Measurements from ENCODE around the gene PRDM15. TPM values are rescaled to one million over a fixed set of nuclear protein-coding genes. Genes with fewer than 3 reads are reported as not detected.

Gene PRDM15
- total RNA-seq, 1 experiment from 2014 or later, result 9.9 TPM

DNA sequence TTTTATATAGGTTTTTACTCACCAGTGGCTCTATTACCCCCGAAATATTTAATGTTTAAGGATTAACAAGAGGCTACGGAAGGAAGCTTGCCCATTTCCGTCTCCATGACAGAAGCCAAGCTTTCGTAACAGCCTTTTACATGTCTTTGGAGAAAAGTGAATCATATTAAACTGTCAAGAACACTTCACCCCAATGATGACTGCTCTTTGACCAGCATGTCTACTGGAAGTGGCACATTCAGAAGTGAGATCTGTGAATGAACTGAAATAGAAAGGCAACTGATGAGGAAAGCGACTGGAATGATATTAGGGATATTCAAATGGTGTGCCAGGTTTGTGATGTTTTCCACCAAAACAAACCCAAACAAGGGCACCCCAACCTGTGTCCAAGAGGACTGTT is 8.5 kb upstream of the PRDM15 start:
- no peak overlapping the region for H3K18ac ChIP-seq (ENCODE audit: insufficient read length, low read depth, low read length)

More for the DNA sequence above, 8.5 kb upstream of the PRDM15 start:
- H3K9me3 ChIP-seq (ENCODE audit: control insufficient read depth, low read depth, low read length), result no peaks in the 10 kb centered on the region
- no peak overlapping the region for H2AK5ac ChIP-seq (ENCODE audit: insufficient read length, low read length)
- no peak overlapping the region for H2BK15ac ChIP-seq (ENCODE audit: low read depth, low read length)
- H3T11ph ChIP-seq (ENCODE audit: low read length), result no peak overlapping the region
- H2AFZ ChIP-seq (ENCODE audit: low read length), result no peak overlapping the region
- no peak overlapping the region for H2BK20ac ChIP-seq (ENCODE audit: low read depth, low read length, poor library complexity, severe bottlenecking)
- no peaks in the 10 kb centered on the region for H3K27me3 ChIP-seq (ENCODE audit: insufficient read depth, low read length)
- H3K9me3 Mint-ChIP-seq, result no peaks in the 10 kb centered on the region
- H4K20me1 ChIP-seq (ENCODE audit: control insufficient read depth, insufficient read depth, insufficient read length), result no peaks in the 10 kb centered on the region
- H3K23ac ChIP-seq (ENCODE audit: insufficient read length, low read depth, low read length), result no peak overlapping the region
- no peak overlapping the region for H3K4me3 Mint-ChIP-seq
- no peak overlapping the region for H2BK120ac ChIP-seq (ENCODE audit: low read depth, low read length, poor library complexity, severe bottlenecking)
- H3K79me1 ChIP-seq (ENCODE audit: insufficient read depth, low read depth, low read length, poor library complexity, severe bottlenecking), result no peaks in the 10 kb centered on the region
- H2BK5ac ChIP-seq (ENCODE audit: insufficient read length, low read length), result no peak overlapping the region
- H3K23me2 ChIP-seq (ENCODE audit: insufficient read length, low read depth, low read length, poor library complexity, severe bottlenecking), result no peaks in the 10 kb centered on the region
- no peak overlapping the region for H3K27ac ChIP-seq (ENCODE audit: insufficient read length, low read depth, low read length)
- no peak overlapping the region for H3K9ac ChIP-seq (ENCODE audit: extremely low read depth, insufficient read length, low read length)
- H3K36me3 Mint-ChIP-seq (ENCODE audit: insufficient read depth in 1 of 3, low read depth in 3 of 3), result no peaks in the 10 kb centered on the region
- H3K4me1 Mint-ChIP-seq, result peaks cover 17 to 18% of the 10 kb centered on the region in 2 experiments
- no peak for DNase-seq
- H3K56ac ChIP-seq (ENCODE audit: insufficient read length, low read depth, low read length), result no peak overlapping the region
- H4K91ac ChIP-seq (ENCODE audit: insufficient read length, low read depth, low read length), result no peak overlapping the region
- TF ChIP-seq, protein P1, sequence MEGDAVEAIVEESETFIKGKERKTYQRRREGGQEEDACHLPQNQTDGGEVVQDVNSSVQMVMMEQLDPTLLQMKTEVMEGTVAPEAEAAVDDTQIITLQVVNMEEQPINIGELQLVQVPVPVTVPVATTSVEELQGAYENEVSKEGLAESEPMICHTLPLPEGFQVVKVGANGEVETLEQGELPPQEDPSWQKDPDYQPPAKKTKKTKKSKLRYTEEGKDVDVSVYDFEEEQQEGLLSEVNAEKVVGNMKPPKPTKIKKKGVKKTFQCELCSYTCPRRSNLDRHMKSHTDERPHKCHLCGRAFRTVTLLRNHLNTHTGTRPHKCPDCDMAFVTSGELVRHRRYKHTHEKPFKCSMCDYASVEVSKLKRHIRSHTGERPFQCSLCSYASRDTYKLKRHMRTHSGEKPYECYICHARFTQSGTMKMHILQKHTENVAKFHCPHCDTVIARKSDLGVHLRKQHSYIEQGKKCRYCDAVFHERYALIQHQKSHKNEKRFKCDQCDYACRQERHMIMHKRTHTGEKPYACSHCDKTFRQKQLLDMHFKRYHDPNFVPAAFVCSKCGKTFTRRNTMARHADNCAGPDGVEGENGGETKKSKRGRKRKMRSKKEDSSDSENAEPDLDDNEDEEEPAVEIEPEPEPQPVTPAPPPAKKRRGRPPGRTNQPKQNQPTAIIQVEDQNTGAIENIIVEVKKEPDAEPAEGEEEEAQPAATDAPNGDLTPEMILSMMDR (conservative IDR thresholded peaks at IDR 0.05), result no peak
- no peak overlapping the region for H2BK12ac ChIP-seq (ENCODE audit: insufficient read length, low read depth, low read length)
- no peak overlapping the region for H3K4ac ChIP-seq (ENCODE audit: low read depth, low read length)
- no peaks in the 10 kb centered on the region; the same call in 1 of the 2 replicates for H3K4me1 ChIP-seq (ENCODE audit: insufficient read depth, low read length)
- no peaks in the 10 kb centered on the region; the same call in 1 of the 2 replicates for H3K27me3 Mint-ChIP-seq (ENCODE audit: low read depth)
- no peak overlapping the region for H3K27ac Mint-ChIP-seq
- no CpG with 5 or more reads among the region's 5 CpGs for WGBS (ENCODE audit: extremely low coverage, insufficient read length, low lambda C conversion rate)
- no peak overlapping the region for H3K14ac ChIP-seq (ENCODE audit: insufficient read depth, low read length)
- H4K8ac ChIP-seq (replicated peaks; ENCODE audit: insufficient read length, low read depth, low read length), result no peak overlapping the region
- H3K4me2 ChIP-seq (ENCODE audit: insufficient read depth, insufficient read length, low read length), result no peak overlapping the region
- H4K5ac ChIP-seq (ENCODE audit: insufficient read length, low read depth, low read length), result no peak overlapping the region
- 0 out of 2 replicates have a peak, but pooled peaks cover 2% of the 10 kb centered on the region for H3K79me2 ChIP-seq (ENCODE audit: insufficient read depth, low read length)

Measured in H9 (cell line).